Brain pericyte (primary cell): ENCODE results near the gene ZNF821.
A peak's percentile ranks its signal among the peaks of the same experiment; 100 is the strongest.
"Not testable (repeated sequence)": the region's sequence is repeated elsewhere in the genome, so short reads cannot be mapped to it uniquely, and the experiment has no call there.

Experiments
- DNase-seq: peaks from one replicate; pipeline ENCODE4 v3.0.0-alpha.2; 2012; ENCODE audit warnings: low read depth, low spot score

The ZNF821 gene

DNA sequence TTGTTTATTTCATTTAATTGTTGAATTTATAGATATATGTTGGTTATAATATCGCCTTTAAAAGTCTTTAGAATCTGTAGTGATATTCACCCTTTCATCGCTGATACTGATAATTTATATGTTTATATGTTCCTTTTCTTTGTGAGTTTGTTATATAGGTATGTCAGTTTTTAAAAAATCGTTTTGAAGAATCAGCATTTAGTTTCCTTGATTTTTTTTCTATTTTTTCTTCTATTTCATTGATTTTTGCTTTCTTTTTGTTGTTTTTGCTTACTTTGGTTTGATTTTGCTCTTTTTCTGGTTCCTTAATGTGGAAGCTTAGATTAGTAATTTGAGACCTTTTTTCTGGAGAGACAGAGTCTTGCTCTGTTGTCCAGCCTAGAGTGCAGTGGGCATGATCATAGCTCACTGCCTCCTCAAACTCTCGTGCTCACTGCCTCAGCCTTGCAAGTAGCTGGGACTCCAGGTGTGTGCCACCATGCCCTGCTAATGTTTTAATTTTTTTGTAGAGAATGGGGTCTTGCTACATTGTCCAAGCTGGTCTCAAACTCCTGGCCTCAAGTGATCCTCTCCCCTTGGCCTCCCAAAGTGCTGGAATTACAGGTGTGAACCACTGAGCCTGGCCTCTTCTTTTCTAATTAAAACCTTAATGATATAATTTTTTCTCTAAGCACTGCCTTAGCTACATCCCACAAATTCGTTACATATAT lies 18.8 kb upstream of the ZNF821 start:
- DNase-seq = no peak

GRCh38 chr16:71899171-71899570 lies 15.2 kb upstream of the ZNF821 start:
- DNase-seq = no peak

DNA sequence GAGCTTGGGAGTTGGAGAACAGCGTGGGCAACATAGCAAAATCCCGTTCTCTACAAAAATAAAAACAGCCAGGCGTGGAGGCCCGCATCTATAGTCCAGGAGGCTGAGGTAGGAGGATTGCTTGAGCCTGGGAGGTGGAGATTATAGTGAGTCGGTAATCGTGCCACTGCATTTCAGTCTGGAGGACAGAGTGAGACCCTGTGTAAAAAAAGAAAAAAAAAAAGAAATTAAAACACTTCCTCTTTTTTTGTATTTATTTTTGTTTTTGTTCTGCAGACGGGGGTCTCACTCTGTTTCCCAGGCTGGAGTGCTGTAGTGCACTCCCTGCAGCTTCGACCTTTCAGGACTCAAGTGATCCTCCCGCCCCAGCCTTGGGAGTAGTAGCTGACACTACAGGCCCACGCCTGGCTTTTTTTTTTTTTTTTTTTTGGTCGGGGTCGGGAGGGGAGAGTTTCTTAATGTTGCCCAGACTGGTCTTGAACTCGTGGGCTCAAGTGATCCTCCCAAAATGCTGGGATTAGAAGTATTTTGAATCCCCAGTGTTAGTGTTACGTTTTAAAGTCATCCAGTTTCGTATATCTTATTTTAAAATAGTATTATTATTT lies 12.9 kb upstream of the ZNF821 start:
- no peak for DNase-seq

DNA sequence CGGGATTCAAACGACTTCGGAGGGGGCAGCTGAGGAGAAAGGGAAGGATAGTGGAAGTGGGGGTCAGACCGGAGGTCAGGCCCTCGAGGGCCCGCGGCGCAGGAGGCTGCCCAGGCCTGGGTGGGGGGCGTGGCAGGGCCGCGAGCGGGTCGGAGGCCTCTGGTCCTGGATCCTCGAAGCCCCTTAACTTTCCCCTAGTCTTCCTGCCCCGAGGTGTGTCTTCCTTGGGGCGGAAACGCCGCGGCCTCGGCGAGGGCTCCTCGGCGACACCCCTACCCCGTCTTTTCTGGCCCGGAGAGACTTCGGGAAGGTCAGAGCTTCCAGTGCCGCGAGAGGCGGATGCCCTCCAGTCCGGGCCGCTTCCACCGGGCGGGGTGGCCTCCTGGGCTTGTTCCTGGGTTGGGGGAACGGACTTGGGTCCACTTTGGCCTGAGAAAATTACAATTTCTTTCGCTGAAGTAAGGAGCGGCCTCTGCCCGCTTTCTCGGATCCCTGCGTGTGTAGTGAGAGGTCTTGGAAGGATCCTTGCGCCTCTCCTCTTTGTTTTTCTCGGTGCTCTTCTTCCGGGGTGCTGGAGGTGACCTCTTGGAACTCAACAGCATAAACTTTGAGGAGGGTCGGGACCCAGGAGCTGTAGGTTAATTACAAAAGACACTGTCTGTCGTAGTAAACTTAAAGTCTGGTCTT lies 11.8 kb upstream of the ZNF821 start:
- DNase-seq = no peak

- DNase-seq = peak; percentile 92
Observed at GRCh38 chr16:71894921-71895678, 11.1 kb upstream of the ZNF821 start, which contains the start of gene IST1. TSS of gene IST1 (plus strand) at chr16:71895531. CDS start at chr16:71915641, 20,110 bp downstream.

DNA sequence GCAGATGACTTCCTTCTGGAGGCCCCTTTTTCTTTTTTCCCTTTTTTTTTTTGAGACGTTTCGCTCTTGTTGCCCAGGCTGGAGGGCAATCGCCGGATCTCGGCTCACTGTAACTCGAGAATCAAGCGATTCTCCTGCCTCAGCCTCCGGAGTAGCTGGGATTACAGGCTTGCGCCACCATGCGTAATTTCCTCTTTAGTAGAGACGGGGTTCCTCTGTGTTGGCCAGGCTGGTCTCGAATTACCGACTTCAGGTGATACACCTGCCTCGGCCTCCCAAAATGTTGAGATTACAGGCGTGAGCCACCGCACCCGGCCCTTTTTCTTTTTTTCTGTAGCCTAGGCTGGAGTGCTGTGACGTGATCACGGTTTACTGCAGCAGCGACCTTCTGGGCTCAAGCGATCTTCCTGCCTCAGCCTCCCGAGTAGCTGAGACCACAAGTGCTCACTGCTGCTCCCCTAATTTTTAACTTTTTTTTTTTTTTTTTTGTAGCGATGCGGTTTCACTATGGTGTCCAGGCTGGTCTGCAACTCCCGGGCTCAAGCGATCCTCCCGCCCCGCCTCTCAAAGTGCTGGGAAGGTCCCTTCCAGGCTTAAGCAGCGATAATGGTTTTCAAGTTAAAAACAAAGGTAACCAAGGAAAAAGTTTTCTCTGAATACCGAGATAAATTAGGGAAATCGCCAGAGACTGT lies 10.4 kb upstream of the ZNF821 start:
- DNase-seq = no peak

- no peak for DNase-seq
Observed at GRCh38 chr16:71893888-71894228, 9.9 kb upstream of the ZNF821 start.

DNA sequence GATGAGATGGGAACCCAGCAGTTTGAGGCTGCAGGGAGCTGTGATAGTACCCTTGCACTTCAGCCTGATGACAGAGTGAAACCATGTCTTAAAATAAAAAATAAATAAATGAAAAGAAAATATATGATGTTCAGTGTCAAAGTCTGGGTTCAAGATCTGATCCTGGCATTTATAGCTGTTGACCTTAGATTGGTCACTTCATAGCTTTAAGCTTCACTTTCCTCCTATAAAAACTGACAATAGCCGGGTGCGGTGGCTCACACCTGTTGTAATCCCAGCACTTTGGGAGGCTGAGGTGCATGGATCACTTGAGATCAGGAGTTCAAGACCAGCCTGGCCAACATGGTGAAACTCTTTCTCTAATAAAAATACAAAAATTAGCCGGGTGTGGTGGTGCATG lies 5.2 kb upstream of the ZNF821 start:
- DNase-seq = no peak

DNA sequence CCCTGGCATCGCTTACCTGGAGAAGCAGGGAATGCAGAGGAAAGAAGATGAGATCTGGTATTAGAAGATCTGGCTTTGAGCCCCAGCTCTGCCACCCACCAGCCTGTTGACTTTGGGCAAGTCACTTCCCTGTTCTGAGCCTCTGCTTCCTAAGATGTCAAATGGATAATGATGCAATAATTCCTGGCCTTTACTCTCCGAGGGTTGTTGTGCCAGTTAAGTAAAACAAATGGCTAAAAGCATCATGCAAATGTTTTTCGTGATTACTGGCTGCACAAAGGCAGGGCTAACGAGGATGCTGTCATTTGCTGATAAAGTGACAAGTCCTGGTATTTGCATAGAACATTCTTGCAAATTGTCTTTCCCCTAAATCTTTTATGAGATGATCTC lies 1.3 kb upstream of the ZNF821 start:
- DNase-seq = no peak

DNA sequence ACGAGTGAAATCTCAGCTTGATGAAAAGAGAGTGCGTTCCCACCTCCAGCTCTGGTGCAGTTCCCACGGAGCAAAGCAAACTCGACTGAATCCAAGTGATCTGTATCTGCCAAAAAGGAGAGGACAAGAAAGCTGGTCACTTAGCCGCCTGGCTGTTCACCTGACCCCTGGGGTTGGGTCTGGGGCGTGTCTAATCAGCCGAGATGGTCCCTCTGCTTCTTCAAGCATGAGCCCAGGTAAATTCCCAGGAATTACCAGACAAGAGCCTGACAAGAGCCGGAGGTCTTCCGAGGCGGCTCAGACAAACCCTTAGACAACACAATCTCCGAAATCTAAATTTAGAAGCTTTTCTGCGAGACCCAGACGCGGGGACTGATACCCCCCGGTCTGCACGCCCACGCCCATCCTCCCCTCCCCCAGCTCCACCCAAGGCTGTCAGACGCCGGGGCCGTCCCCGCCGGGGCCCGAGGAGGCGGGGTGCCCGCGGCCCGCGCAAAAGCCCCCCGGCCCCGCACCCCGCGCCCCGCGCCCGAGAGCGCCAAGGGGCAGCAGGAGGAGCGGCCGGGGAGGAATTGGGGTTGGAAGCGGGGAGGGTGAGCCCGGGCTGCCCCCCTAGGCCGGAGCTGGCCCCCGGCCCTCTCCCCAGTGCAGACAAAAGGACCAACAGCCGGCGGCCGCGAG lies 674 bp downstream of the ZNF821 start:
- no peak for DNase-seq

GRCh38 chr16:71882505-71883167 lies 1.3 kb downstream of the ZNF821 start:
- DNase-seq = no peak

DNA sequence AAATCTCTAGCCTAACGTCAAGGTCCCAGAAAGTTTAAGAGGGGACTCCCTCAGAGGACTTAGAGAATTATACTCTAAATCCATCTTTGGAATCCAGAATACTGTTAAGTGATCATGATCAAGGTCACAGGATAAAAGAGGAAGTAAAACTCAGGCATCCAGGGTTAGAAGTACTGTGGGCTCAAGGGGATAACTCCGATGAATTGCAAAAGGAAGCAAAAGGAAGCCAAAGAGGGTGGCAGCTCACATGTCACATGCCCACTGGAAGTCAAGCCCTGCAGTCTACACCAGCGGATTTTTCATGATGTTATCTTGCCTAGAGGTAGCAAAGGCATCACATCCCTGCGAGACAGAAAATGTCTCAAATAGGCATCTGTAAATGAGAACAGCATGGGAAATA lies 3.8 kb downstream of the ZNF821 start:
- no peak for DNase-seq

DNA sequence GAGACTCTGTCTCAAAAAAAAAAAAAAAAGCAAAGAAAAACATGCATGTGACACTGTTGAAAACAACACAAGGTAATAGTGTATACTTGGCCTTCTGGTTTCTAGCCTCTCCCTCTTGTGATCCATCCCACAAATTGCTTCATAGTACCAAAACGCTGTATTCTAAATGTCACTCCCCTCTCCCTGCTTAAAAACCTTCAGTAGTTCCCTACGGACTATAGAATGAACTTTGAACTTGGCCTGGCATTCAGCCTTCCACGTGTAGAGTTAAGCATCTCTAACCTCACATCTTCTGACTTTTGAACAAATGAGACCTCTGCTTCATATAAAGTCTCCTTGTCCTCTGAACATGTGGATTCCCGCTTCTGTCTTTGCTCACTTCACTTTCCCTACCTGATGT lies 5.1 kb downstream of the ZNF821 start:
- no peak for DNase-seq

GRCh38 chr16:71873199-71873598 lies 10.8 kb downstream of the ZNF821 start:
- DNase-seq = no peak

DNA sequence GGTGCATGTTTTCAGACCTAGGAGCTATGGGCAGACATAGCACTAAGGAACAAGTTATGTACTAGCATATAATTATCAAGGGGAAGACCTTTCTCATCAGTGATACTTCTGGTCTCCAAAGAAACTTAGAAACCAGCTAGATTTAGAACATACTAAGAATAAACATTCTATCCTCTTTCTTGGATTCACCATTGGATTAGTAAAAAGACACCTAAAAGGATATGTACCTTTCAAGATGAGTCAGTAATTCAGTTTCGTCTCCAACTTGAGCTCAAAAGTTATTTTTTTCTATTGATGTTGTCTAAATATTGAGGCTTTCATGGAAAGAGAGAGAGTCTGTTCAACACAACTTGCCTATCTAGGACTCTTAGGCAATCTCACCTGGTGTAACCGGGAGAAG lies 13.2 kb downstream of the ZNF821 start:
- DNase-seq = no peak

- no peak for DNase-seq
Observed at GRCh38 chr16:71869089-71869488, 14.9 kb downstream of the ZNF821 start.

GRCh38 chr16:71867939-71868338 lies 16.0 kb downstream of the ZNF821 start:
- no peak for DNase-seq

DNA sequence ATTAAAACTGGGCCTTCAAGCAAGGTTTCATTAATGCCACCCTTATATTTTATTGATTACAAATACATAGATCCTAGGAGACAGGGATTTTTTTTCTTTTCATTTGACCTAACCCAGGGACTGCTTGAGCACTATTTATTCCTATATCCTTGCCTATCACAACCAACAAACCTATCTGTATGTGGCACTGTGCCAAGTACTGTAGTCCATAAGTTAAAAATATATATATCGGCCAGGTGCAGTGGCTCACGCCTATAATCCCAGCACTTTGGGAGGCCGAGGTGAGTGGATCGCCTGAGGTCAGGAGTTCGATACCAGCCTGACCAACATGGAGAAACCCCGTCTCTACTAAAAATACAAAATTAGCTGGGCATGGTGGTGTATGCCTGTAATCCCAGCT lies 16.8 kb downstream of the ZNF821 start:
- DNase-seq = not testable (repeated sequence)

DNA sequence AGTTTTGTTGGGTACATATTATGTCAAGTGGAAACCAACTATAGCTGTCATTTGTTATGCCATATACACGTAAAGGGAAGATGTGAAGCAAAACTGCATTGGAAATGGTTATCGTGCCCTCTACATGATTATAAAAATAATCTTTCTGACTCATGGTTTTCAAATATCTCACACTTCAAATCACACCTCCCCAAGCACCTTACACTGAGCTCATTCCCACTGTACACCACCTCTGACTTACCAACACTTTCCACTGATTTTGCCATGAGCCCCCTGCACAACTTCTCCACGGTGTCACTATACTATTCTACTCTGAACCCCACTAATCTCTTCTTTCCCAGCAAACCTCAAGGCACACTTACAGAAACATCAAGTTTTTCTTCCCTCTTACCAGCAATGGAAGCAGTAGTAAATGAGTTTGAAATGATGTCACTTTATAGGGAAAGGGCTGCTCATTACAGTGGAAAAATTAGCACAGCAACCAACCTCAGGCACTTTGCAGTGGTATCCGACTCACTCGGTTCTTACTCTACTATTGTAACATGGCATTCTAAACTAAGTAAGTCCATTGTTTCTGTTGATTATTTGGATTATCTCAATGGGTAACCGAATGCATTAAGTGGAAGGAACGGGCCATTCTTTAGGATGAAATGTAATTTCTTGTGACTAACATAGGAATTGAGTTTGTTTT lies 18.7 kb downstream of the ZNF821 start:
- no peak for DNase-seq

DNA sequence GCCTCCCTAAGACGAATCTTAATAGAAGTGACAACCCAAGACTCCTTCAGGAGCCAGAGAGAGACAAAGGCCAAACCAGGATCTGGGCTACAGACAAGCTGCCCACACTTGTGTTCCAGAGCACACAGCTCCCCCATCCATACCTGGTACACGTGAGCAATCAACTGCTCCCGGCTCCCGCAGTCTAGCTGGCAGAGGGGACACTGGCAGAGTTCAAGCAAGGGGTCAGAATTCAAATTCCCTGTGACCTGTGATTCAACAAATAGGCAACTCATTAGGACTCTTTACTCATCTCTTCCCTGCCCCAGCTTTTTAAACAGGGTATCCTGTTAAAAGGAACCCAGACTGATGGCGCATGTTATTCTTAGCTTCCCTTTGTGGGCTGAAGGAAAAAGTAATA lies 20.0 kb downstream of the ZNF821 start:
- DNase-seq = no peak
